ENCODE data around the gene NOS1AP.

GRCh38 chr1:162300057-162300917 lies 230.8 kb downstream of the NOS1AP start:
- TF ChIP-seq POLR2A (IDR thresholded peaks at IDR 0.05; ENCODE audit: low read depth, low read length) = no peak
- no peak for TF ChIP-seq POLR2AphosphoS5 (IDR thresholded peaks at IDR 0.05; ENCODE audit: low read depth, low read length)
